ENCODE results near the gene UBL7. TPM values are rescaled to one million over a fixed set of nuclear protein-coding genes. Genes with fewer than 3 reads are reported as not detected.

The UBL7 gene
- total and polyA plus RNA-seq, 2 of the 8 experiments (the other 6 are each of a cell fraction or from before 2014, with no cell fraction given): 71.5 to 183 TPM

GRCh38 chr15:74505837-74506514, 45.0 kb upstream of the UBL7 start (continued):
- TF ChIP-seq, protein P1, sequence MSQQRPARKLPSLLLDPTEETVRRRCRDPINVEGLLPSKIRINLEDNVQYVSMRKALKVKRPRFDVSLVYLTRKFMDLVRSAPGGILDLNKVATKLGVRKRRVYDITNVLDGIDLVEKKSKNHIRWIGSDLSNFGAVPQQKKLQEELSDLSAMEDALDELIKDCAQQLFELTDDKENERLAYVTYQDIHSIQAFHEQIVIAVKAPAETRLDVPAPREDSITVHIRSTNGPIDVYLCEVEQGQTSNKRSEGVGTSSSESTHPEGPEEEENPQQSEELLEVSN (IDR thresholded peaks at IDR 0.05): no peak
- TF ChIP-seq KDM1A (IDR thresholded peaks at IDR 0.05; ENCODE audit: borderline replicate concordance, low read length) (no peak), CHD7 (IDR thresholded peaks at IDR 0.05; ENCODE audit: insufficient replicate concordance, low read length) (no peak), BCL11A (IDR thresholded peaks at IDR 0.05; ENCODE audit: low read depth in 2 of 2, low read length in 2 of 2) (no peak), HDAC6 (IDR thresholded peaks at IDR 0.05; ENCODE audit: low read depth, low read length) (no peak), EZH2 (IDR thresholded peaks at IDR 0.05; ENCODE audit: low read depth, low read length, severe bottlenecking) (no peak), ASH2L (IDR thresholded peaks at IDR 0.05; ENCODE audit: low read length) (no peak), TCF12 (IDR thresholded peaks at IDR 0.05; ENCODE audit: low read depth, low read length) (no peak), KDM4A (IDR thresholded peaks at IDR 0.05; ENCODE audit: low read depth, low read length, severe bottlenecking) (no peak)
- TF ChIP-seq, protein P2, sequence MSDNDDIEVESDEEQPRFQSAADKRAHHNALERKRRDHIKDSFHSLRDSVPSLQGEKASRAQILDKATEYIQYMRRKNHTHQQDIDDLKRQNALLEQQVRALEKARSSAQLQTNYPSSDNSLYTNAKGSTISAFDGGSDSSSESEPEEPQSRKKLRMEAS (IDR thresholded peaks at IDR 0.05): no peak

All from H1 (cell line).